Stimulated activated CD8-positive, alpha-beta memory T cell treated with anti-CD3 and anti-CD28 coated beads, Interleukin-12 subunit alpha, Interleukin-12 subunit beta, amount 100 ng/mL, for 24 hours (primary cell): ENCODE measurements around the gene ALPG.

Experiments used
- DNase-seq: peaks from one replicate; pipeline ENCODE4 v3.0.0-alpha.2; 2020; ENCODE audit errors: extremely low read depth

ALPG gene

DNA sequence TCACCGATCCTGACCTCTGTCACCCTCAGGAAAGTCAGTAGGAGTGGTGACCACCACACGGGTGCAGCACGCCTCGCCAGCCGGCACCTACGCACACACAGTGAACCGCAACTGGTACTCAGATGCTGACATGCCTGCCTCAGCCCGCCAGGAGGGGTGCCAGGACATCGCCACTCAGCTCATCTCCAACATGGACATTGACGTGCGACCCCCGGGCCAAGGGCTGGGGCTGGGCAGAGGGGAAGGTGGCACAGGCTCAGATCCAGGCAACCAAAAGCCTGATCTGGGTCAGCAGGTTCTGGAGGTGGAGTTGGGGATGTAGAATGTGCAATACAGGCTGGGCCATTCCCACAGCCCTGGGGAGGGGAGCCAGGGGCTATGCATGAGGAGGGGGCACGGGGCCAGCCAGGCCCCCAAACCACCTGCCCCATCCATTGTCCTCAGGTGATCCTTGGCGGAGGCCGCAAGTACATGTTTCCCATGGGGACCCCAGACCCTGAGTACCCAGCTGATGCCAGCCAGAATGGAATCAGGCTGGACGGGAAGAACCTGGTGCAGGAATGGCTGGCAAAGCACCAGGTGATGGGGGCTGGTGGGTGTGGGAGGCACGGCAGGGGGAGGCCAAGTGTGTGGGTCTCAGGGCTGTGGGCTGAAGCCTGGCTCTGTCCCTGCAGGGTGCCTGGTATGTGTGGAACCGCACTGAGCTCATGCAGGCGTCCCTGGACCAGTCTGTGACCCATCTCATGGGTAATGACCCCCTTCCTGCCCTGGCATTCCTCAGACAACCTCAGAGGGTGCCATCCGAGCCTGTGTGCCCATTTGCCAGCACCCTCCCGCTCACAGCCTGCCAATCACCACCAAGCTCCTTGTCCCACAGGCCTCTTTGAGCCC, 50.7 kb downstream of the ALPG start:
- DNase-seq: no peak

DNA sequence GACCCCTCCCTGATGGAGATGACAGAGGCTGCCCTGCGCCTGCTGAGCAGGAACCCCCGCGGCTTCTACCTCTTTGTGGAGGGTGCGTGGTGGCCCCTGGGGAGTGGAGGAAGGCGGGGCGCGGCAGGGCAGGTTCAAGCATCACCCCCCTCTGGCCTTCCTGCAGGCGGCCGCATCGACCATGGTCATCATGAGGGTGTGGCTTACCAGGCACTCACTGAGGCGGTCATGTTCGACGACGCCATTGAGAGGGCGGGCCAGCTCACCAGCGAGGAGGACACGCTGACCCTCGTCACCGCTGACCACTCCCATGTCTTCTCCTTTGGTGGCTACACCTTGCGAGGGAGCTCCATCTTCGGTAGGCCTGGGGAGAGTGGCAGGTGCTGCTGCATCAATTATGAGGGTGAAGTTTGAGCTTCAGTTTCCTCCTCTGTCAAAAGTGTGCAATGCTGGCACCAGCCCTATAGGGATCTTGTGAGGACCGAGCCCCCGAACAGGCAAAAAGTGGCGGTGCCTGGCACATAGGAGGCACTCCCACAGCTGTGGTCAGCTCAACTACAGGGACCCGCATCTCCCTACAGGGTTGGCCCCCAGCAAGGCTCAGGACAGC, 51.5 kb downstream of the ALPG start:
- DNase-seq: no peak

GRCh38 chr2:232458661-232459418, 52.2 kb downstream of the ALPG start:
- DNase-seq: no peak

DNA sequence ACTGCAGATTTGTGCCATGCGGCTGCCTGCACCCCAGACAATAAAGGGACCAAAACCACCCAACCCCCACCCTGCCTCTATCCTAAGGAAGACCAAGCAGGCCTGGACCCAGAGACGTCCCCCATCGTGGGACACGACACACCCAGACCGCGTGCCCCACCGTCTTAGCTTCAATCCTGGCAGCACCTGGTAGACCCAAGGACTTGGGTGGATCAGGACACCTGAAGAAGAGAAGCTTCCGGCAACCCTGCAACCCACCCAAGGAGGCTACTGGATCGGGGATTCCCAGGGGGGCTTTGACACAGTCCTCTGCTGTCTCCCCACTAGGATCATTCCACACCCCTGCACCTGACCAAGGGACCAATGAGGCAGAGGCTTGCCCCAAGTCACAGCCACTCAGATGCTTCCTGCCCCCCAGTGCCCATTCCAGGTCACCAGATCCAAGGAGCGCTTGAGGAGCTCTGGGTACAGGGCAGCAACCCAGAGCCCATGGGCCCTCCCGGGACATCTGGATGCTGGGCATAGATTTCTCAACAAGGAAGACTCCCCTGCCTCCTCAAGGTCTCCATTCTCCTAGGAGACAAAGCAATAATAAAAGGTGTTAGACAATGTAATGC, 52.9 kb downstream of the ALPG start:
- DNase-seq: no peak

- DNase-seq: no peak
These were observed 53.5 kb downstream of the ALPG start for GRCh38 chr2:232460171-232460570.
